DMS 273 (cell line): Measurements from ENCODE around the gene BIRC5.

ENCODE experiments used
- DNase-seq: peaks from one replicate; lab custom pipeline; 2025; ENCODE audit not compliant: unreplicated experiment; lab: John Stamatoyannopoulos, UW

Gene BIRC5

GRCh38 chr17:78271419-78272170 is 57.5 kb downstream of the BIRC5 start:
- no peak for DNase-seq

GRCh38 chr17:78272181-78272913 is 58.3 kb downstream of the BIRC5 start:
- DNase-seq, result peak; percentile 71

- no peak for DNase-seq
Observed at GRCh38 chr17:78272914-78273258, 58.8 kb downstream of the BIRC5 start.

GRCh38 chr17:78273813-78274212 is 59.8 kb downstream of the BIRC5 start:
- DNase-seq, result no peak
